Activated naive CD4-positive, alpha-beta T cell treated with anti-CD3 and anti-CD28 coated beads, Interleukin-2, amount 10 ng/mL, durations not matched to agents 7 days and 5 days (primary cell): Measurements from ENCODE around the gene SEH1L.
A peak's percentile ranks its signal among the peaks of the same experiment; 100 is the strongest.
"Not testable (repeated sequence)": the region's sequence is repeated elsewhere in the genome, so short reads cannot be mapped to it uniquely, and the experiment has no call there.

ENCODE experiments used
- CTCF ChIA-PET: fragments of 350-600 bp; sonication (Branson Sonifier 250); formaldehyde crosslinking; loops from one replicate; lab custom pipeline; 2021; ENCODE audit warnings: antibody characterized with exemption; lab: Charles Lee
- DNase-seq: peaks from one replicate; pipeline ENCODE4 v3.0.0-alpha.2; 2020
- H3K27ac Mint-ChIP-seq: one replicate; pipeline ENCODE4 v1.8.0; 2021; ENCODE audit warnings: mild to moderate bottlenecking, moderate library complexity, mixed read lengths
- H3K27me3 Mint-ChIP-seq: one replicate; pipeline ENCODE4 v1.8.0; 2021; ENCODE audit warnings: mild to moderate bottlenecking, mixed read lengths
- H3K36me3 Mint-ChIP-seq: one replicate; pipeline ENCODE4 v1.8.0; 2021; ENCODE audit warnings: mixed read lengths
- H3K4me1 Mint-ChIP-seq: one replicate; pipeline ENCODE4 v1.8.0; 2021; ENCODE audit warnings: mixed read lengths
- H3K4me3 Mint-ChIP-seq: one replicate; pipeline ENCODE4 v1.8.0; 2021; ENCODE audit warnings: mild to moderate bottlenecking, moderate library complexity, mixed read lengths
- H3K9me3 Mint-ChIP-seq: one replicate; pipeline ENCODE4 v1.8.0; 2021; ENCODE audit warnings: mixed read lengths

The SEH1L gene

GRCh38 chr18:12993439-12993838 is 45.6 kb downstream of the SEH1L start:
- H3K9me3 Mint-ChIP-seq = no peaks in the 10 kb centered on the region
- H3K27ac Mint-ChIP-seq = no peak overlapping the region
- CTCF ChIA-PET = no interaction called here
- no peak for DNase-seq
- H3K36me3 Mint-ChIP-seq = peaks cover 13% of the 10 kb centered on the region
- H3K4me3 Mint-ChIP-seq = peak overlapping the region; percentile 97
- peaks cover 3% of the 10 kb centered on the region for H3K27me3 Mint-ChIP-seq
- peaks cover 23% of the 10 kb centered on the region for H3K4me1 Mint-ChIP-seq

DNA sequence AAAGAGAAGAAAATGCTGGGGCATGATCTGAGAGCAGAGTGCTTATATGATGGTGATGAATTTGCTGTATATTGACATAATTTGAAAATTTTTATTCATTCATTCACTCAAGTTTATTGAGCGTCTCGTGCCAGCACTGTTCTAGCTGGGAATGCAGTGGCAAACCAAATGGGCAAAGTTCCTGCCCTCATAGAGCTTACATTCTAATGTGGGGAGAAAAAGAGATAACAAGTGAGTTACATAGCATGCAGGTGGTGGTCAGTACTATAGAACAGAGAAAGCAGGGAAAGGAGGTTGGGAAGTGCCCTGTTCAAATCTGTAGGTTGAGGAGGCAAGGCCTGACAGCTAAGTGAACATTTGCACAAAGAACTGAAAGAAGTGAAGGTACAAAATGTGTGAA is 47.6 kb downstream of the SEH1L start:
- H3K4me1 Mint-ChIP-seq = peaks cover 26% of the 10 kb centered on the region
- H3K27ac Mint-ChIP-seq = no peak overlapping the region
- peaks cover 3% of the 10 kb centered on the region for H3K27me3 Mint-ChIP-seq
- no peak for DNase-seq
- no peaks in the 10 kb centered on the region for H3K9me3 Mint-ChIP-seq
- no peak overlapping the region for H3K4me3 Mint-ChIP-seq
- CTCF ChIA-PET = no interaction called here
- peaks cover 17% of the 10 kb centered on the region for H3K36me3 Mint-ChIP-seq

GRCh38 chr18:12995952-12996477 is 48.2 kb downstream of the SEH1L start:
- Mint-ChIP-seq H3K9me3 (no peaks in the 10 kb centered on the region), H3K36me3 (peaks cover 19% of the 10 kb centered on the region), H3K27me3 (peaks cover 2% of the 10 kb centered on the region), H3K27ac (no peak overlapping the region), H3K4me1 (peaks cover 21% of the 10 kb centered on the region), H3K4me3 (no peak overlapping the region)
- DNase-seq = no peak
- CTCF ChIA-PET = no interaction called here

- DNase-seq = no peak
- Mint-ChIP-seq H3K27me3 (no peaks in the 10 kb centered on the region), H3K4me1 (peaks cover 20% of the 10 kb centered on the region), H3K36me3 (peaks cover 16% of the 10 kb centered on the region), H3K4me3 (no peak overlapping the region), H3K27ac (no peak overlapping the region), H3K9me3 (no peaks in the 10 kb centered on the region)
- CTCF ChIA-PET = no interaction called here
These were observed 49.0 kb downstream of the SEH1L start for GRCh38 chr18:12996661-12997292.

GRCh38 chr18:12997330-12997729 is 49.5 kb downstream of the SEH1L start:
- peaks cover 15% of the 10 kb centered on the region for H3K36me3 Mint-ChIP-seq
- H3K4me3 Mint-ChIP-seq, H3K9me3 Mint-ChIP-seq, H3K27me3 Mint-ChIP-seq, H3K27ac Mint-ChIP-seq, DNase-seq: not testable (repeated sequence)
- CTCF ChIA-PET = interaction anchor here (2.0 kb wide), 1 partner anchor 270 kb away, joined by 4 read pairs; no protein-coding TSS in a partner anchor
- H3K4me1 Mint-ChIP-seq = peaks cover 20% of the 10 kb centered on the region

GRCh38 chr18:12998332-12999060 is 50.7 kb downstream of the SEH1L start:
- DNase-seq = no peak
- H3K4me3 Mint-ChIP-seq = no peak overlapping the region
- CTCF ChIA-PET = interaction anchor here (1.0 to 2.0 kb wide), 2 partner anchors 15 to 271 kb away, joined by 3 to 4 read pairs; no protein-coding TSS in a partner anchor
- peaks cover 20% of the 10 kb centered on the region for H3K4me1 Mint-ChIP-seq
- H3K9me3 Mint-ChIP-seq = no peaks in the 10 kb centered on the region
- peaks cover 11% of the 10 kb centered on the region for H3K36me3 Mint-ChIP-seq
- no peaks in the 10 kb centered on the region for H3K27me3 Mint-ChIP-seq
- H3K27ac Mint-ChIP-seq = no peak overlapping the region

- Mint-ChIP-seq H3K36me3 (peaks cover 34% of the 10 kb centered on the region), H3K27ac (no peak overlapping the region), H3K27me3 (no peaks in the 10 kb centered on the region), H3K9me3 (no peaks in the 10 kb centered on the region), H3K4me1 (peaks cover 26% of the 10 kb centered on the region), H3K4me3 (no peak overlapping the region)
- DNase-seq = peak; percentile 32
- CTCF ChIA-PET = no interaction called here
These were observed 55.7 kb downstream of the SEH1L start for GRCh38 chr18:13003466-13003896.

GRCh38 chr18:13004396-13004795 is 56.6 kb downstream of the SEH1L start:
- Mint-ChIP-seq H3K36me3 (peaks cover 42% of the 10 kb centered on the region), H3K9me3 (no peaks in the 10 kb centered on the region), H3K27me3 (no peaks in the 10 kb centered on the region), H3K4me3 (no peak overlapping the region), H3K27ac (no peak overlapping the region), H3K4me1 (peaks cover 20% of the 10 kb centered on the region)
- CTCF ChIA-PET = interaction anchor here (1.0 kb wide), 1 partner anchor 21 kb away, joined by 3 read pairs; no protein-coding TSS in a partner anchor
- no peak for DNase-seq

DNA sequence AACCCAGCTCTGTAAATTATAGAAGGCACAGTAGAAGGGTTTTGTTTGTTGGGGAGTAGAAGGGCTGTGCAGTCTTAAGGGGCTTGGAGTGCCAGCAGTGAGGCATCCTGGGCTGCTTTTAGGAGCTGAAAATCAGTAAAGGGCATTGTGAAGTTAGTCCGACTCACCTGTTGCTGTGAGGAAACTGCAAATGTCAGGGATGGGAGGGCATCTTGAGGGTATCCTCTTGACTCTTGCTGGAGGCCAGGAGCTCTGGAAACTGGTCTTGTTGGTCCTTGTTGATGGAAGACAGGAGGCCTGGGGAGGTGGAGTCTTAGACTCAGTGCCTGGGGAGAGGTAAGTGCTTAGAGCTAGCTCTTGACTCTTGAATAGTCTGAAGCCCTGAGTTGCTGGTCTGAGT is 57.5 kb downstream of the SEH1L start:
- no peak overlapping the region for H3K4me3 Mint-ChIP-seq
- peaks cover 37% of the 10 kb centered on the region for H3K36me3 Mint-ChIP-seq
- no peak for DNase-seq
- H3K27ac Mint-ChIP-seq = no peak overlapping the region
- CTCF ChIA-PET = interaction anchor here (1.0 to 1.3 kb wide), 2 partner anchors 22 to 155 kb away, joined by 3 read pairs; no protein-coding TSS in a partner anchor
- no peaks in the 10 kb centered on the region for H3K9me3 Mint-ChIP-seq
- no peaks in the 10 kb centered on the region for H3K27me3 Mint-ChIP-seq
- peaks cover 13% of the 10 kb centered on the region for H3K4me1 Mint-ChIP-seq

DNA sequence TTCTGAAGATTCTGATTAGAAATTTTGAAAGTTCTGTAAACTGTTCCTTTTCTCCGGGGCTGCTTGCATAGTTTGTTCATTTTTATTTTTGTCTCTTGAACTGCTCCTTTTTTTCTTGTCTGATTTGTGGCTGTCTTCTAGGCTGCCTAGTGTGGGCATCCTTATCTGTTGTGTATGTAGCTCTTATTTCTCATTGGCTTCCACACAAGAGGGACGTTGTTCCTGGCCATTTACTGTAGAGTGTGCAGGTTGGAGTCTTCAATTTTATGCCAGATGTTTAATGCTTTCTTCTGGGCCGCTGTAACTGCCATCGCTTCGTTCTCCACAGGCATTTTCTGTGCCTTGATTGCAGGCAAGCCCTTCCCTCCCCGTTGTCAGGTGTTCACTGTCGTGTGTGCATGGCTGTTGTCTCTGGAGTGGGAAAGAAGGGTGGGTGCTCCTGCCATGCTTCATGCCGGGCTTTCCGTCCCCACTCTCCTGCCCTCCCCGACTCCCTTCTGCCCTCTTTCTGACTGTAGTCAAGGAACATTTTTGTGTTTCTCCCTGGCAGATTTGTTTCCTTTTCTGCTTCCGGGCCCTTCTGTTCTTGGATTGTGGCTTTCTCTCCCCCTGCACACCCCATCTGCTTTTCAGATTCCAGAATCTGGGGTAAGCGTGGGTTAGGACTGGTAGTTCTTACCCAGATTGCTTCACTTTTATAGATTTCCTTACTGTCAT is 58.9 kb downstream of the SEH1L start:
- peaks cover 11% of the 10 kb centered on the region for H3K4me1 Mint-ChIP-seq
- H3K9me3 Mint-ChIP-seq = no peaks in the 10 kb centered on the region
- CTCF ChIA-PET = interaction anchor here (1.3 kb wide), 1 partner anchor 153 kb away, joined by 3 read pairs; no protein-coding TSS in a partner anchor
- no peaks in the 10 kb centered on the region for H3K27me3 Mint-ChIP-seq
- DNase-seq = no peak
- H3K4me3 Mint-ChIP-seq = no peak overlapping the region
- peaks cover 35% of the 10 kb centered on the region for H3K36me3 Mint-ChIP-seq
- H3K27ac Mint-ChIP-seq = peak overlapping the region; percentile 70

GRCh38 chr18:13007248-13007560 is 59.4 kb downstream of the SEH1L start:
- CTCF ChIA-PET = no interaction called here
- Mint-ChIP-seq H3K27me3 (no peaks in the 10 kb centered on the region), H3K9me3 (no peaks in the 10 kb centered on the region), H3K4me1 (peaks cover 11% of the 10 kb centered on the region), H3K4me3 (no peak overlapping the region), H3K36me3 (peaks cover 39% of the 10 kb centered on the region), H3K27ac (peak overlapping the region; percentile 16)
- no peak for DNase-seq

GRCh38 chr18:13011719-13012118 is 63.9 kb downstream of the SEH1L start:
- Mint-ChIP-seq H3K27ac (no peak overlapping the region), H3K27me3 (no peaks in the 10 kb centered on the region), H3K4me3 (no peak overlapping the region), H3K36me3 (peaks cover 62% of the 10 kb centered on the region), H3K9me3 (no peaks in the 10 kb centered on the region), H3K4me1 (peaks cover 8% of the 10 kb centered on the region)
- CTCF ChIA-PET = no interaction called here
- DNase-seq = no peak

- no peak overlapping the region for H3K4me3 Mint-ChIP-seq
- CTCF ChIA-PET = interaction anchor here (0.6 to 1.3 kb wide), 3 partner anchors 16 to 90 kb away, joined by 3 to 5 read pairs (median 5); no protein-coding TSS in a partner anchor
- no peak overlapping the region for H3K27ac Mint-ChIP-seq
- H3K27me3 Mint-ChIP-seq = no peaks in the 10 kb centered on the region
- no peak for DNase-seq
- peaks cover 56% of the 10 kb centered on the region for H3K36me3 Mint-ChIP-seq
- H3K9me3 Mint-ChIP-seq = no peaks in the 10 kb centered on the region
- no peaks in the 10 kb centered on the region for H3K4me1 Mint-ChIP-seq
These were observed 66.4 kb downstream of the SEH1L start for GRCh38 chr18:13014232-13014631.

DNA sequence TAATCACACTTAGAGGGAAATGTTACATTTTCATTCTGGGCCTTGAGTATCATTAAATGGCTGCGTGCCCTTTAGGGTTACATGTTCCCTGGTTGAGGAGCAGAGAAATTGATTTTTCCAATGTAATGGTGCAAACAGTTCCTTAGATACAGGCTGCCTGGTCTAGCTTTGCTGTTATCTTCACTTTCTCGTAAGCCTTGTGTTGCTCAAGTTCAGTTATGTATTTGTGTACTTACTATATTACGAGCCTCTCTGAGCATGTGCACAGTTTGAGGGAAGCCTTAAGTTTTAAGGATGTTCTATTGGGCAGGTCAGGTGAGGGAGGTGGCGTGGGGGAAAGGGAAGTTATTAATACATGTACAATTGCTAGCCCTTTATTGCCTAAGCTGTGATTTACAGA is 67.0 kb downstream of the SEH1L start:
- Mint-ChIP-seq H3K9me3 (no peaks in the 10 kb centered on the region), H3K4me1 (no peaks in the 10 kb centered on the region), H3K27ac (no peak overlapping the region), H3K4me3 (no peak overlapping the region), H3K27me3 (no peaks in the 10 kb centered on the region), H3K36me3 (peaks cover 56% of the 10 kb centered on the region)
- CTCF ChIA-PET = interaction anchor here (0.9 kb wide), 1 partner anchor 90 kb away, joined by 5 read pairs; no protein-coding TSS in a partner anchor
- no peak for DNase-seq
